Measurements from ENCODE around the gene LPIN1.

LPIN1 gene

DNA sequence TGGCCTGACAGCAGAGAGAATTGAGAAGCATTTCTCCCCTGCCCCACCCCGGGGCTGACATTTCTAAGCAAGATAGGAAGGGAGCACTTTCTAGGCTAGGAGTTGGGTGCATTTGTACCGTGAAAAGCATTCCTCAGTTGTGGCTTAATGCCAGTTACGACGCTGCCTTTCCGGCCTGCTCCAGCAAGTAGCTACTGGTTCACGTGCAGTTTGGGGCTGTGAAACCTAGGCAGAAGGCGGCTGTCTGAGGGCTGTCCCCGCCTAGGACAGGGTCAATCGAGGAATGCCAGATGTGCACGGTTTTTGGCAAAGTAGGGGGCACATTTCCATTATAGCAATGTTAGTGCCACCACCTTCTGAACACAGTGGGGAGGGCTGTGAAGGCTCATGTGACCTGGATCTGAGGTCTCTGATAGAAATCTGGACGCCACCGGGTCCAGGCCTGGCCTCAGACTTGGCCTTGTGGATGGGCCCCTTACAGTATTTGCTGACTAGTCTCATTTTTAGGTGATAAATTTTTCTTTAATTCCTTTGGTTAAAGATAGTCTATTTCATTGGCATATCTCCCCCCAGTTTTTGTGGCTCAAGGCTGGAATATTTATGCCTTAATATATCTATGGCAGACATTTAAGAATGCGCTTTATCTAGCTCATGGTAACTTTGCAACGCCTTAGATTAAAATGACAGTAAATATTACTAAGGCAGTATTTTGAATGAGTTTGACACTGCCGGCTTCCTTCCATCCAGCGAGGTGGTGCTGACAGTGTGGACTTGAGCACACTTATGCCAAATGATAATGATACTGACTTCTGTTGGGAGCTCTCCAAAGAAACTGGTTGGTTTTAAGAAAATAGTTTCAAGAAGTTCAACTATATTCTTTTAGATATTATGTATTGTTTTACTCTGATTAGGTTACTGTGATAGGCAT lies 78.7 kb downstream of the LPIN1 start:
- no peak for TF ChIP-seq CTCF (IDR thresholded peaks at IDR 0.05; ENCODE audit: low read depth, low read length, missing control alignments)
- DNase-seq (ENCODE audit: extremely low read depth, low read depth) = no peak
- no peak overlapping the region for H3K4me3 ChIP-seq (replicated peaks; ENCODE audit: low read depth, low read length)

- no peak for TF ChIP-seq CTCF (IDR thresholded peaks at IDR 0.05; ENCODE audit: low read depth, low read length, missing control alignments)
- DNase-seq (ENCODE audit: extremely low read depth, low read depth) = no peak
- no peak overlapping the region for H3K4me3 ChIP-seq (replicated peaks; ENCODE audit: low read depth, low read length)
Observed at GRCh38 chr2:11827547-11827946, 81.1 kb downstream of the LPIN1 start.

GRCh38 chr2:11828933-11829323 lies 82.5 kb downstream of the LPIN1 start:
- DNase-seq (ENCODE audit: extremely low read depth, low read depth) = no peak
- no peak for TF ChIP-seq CTCF (IDR thresholded peaks at IDR 0.05; ENCODE audit: low read depth, low read length, missing control alignments)
- no peak overlapping the region for H3K4me3 ChIP-seq (replicated peaks; ENCODE audit: low read depth, low read length)

GRCh38 chr2:11829324-11829946 lies 83.0 kb downstream of the LPIN1 start:
- peak overlapping the region; percentile 20 for H3K4me3 ChIP-seq (replicated peaks; ENCODE audit: low read depth, low read length)
- peak; percentile 64 for TF ChIP-seq CTCF (IDR thresholded peaks at IDR 0.05; ENCODE audit: low read depth, low read length, missing control alignments)
- peak; percentile 33 for DNase-seq (ENCODE audit: extremely low read depth, low read depth)

- peak; percentile 98 for DNase-seq (ENCODE audit: extremely low read depth, low read depth)
- peak; percentile 52 for TF ChIP-seq CTCF (IDR thresholded peaks at IDR 0.05; ENCODE audit: low read depth, low read length, missing control alignments)
- H3K4me3 ChIP-seq (replicated peaks; ENCODE audit: low read depth, low read length) = peak overlapping the region; percentile 20
Observed at GRCh38 chr2:11829947-11830707, 83.7 kb downstream of the LPIN1 start.

GRCh38 chr2:11830708-11831301 lies 84.4 kb downstream of the LPIN1 start:
- peak overlapping the region; percentile 20 for H3K4me3 ChIP-seq (replicated peaks; ENCODE audit: low read depth, low read length)
- no peak for TF ChIP-seq CTCF (IDR thresholded peaks at IDR 0.05; ENCODE audit: low read depth, low read length, missing control alignments)
- no peak for DNase-seq (ENCODE audit: extremely low read depth, low read depth)
